Liver (tissue), 9 donors: ENCODE measurements around the gene RPL29. TPM values are rescaled to one million over a fixed set of nuclear protein-coding genes. Genes with fewer than 3 reads are reported as not detected.

Source experiments
- DNase-seq: peaks from one replicate; pipeline ENCODE4 v3.0.0-alpha.2; 2017; ENCODE audit warnings: low spot score
- H3K27ac ChIP-seq, 2 donors: one replicate each; pipeline ENCODE4 v1.7.0; 2013; ENCODE audit warnings: inconsistent platforms in 2 of 2, low read length in 2 of 2, control low read depth in 1 of 2, low read depth in 1 of 2, mild to moderate bottlenecking in 1 of 2
- H3K27me3 ChIP-seq, 4 donors: one replicate each; pipeline versions ENCODE4 v1.6.1 to v1.7.0; 2013; ENCODE audit warnings: low read length in 3 of 4, inconsistent platforms in 1 of 4, mild to moderate bottlenecking in 1 of 4, moderate library complexity in 1 of 4; ENCODE audit not compliant: control insufficient read depth in 4 of 4, insufficient read depth in 4 of 4
- H3K36me3 ChIP-seq, 4 donors: one replicate each; pipeline versions ENCODE4 v1.6.1 to v1.7.0; 2013; ENCODE audit warnings: low read length in 3 of 4, mild to moderate bottlenecking in 3 of 4, low read depth in 1 of 4, moderate library complexity in 1 of 4; ENCODE audit not compliant: control insufficient read depth in 4 of 4, insufficient read depth in 3 of 4
- H3K4me1 ChIP-seq, 4 donors: one replicate each; pipeline versions ENCODE4 v1.6.1 to v1.7.0; 2013; ENCODE audit warnings: low read length in 3 of 4, mild to moderate bottlenecking in 3 of 4, moderate library complexity in 1 of 4; ENCODE audit not compliant: control insufficient read depth in 4 of 4, insufficient read depth in 4 of 4
- H3K4me3 ChIP-seq, 3 donors: one replicate each; pipeline versions ENCODE4 v1.6.1 to v1.7.0; 2013; ENCODE audit warnings: low read length in 3 of 3, control low read depth in 1 of 3, low read depth in 1 of 3, mild to moderate bottlenecking in 1 of 3
- H3K9ac ChIP-seq, 2 donors: one replicate each; pipeline ENCODE4 v1.7.0; 2013; ENCODE audit warnings: low read length in 2 of 2, mild to moderate bottlenecking in 2 of 2, moderate library complexity in 2 of 2, control low read depth in 1 of 2, low read depth in 1 of 2
- H3K9me3 ChIP-seq, 4 donors: one replicate each; pipeline versions ENCODE4 v1.6.1 to v1.7.0; 2013; ENCODE audit warnings: low read length in 3 of 4; ENCODE audit not compliant: control insufficient read depth in 4 of 4
- EGR1 ChIP-seq, 2 donors: IDR thresholded peaks; 2 replicates each; pipeline ENCODE4 v1.6.1; 2016 to 2018; ENCODE audit warnings: antibody characterized with exemption in 2 of 2, low read depth in 2 of 2
- FOXA1 ChIP-seq: IDR thresholded peaks from 2 replicates; pipeline ENCODE4 v1.6.1; 2016; ENCODE audit warnings: antibody characterized with exemption
- FOXA2 ChIP-seq: IDR thresholded peaks from 2 replicates; pipeline ENCODE4 v1.6.1; 2016; ENCODE audit warnings: antibody characterized with exemption
- HNF4A ChIP-seq, 2 donors: conservative IDR thresholded peaks; 2 replicates each; pipeline ENCODE4 v1.6.1; 2016; ENCODE audit warnings: antibody characterized with exemption in 2 of 2, mild to moderate bottlenecking in 2 of 2
- HNF4G ChIP-seq: IDR thresholded peaks from 2 replicates; pipeline ENCODE4 v1.6.1; 2016; ENCODE audit warnings: antibody characterized with exemption
- JUND ChIP-seq, 2 donors: IDR thresholded peaks; 2 replicates each; pipeline ENCODE4 v1.6.1; 2016; ENCODE audit warnings: antibody characterized with exemption in 2 of 2
- NR2F2 ChIP-seq: IDR thresholded peaks from 2 replicates; pipeline ENCODE4 v1.6.1; 2016; ENCODE audit warnings: antibody characterized with exemption
- RAD21 ChIP-seq, 2 donors: IDR thresholded peaks; 2 replicates each; pipeline ENCODE4 v1.6.1; 2016; ENCODE audit warnings: antibody characterized with exemption in 2 of 2, mild to moderate bottlenecking in 2 of 2
- RXRA ChIP-seq, 2 donors: IDR thresholded peaks; 2 replicates each; pipeline ENCODE4 v1.6.1; 2017 to 2018; ENCODE audit warnings: antibody characterized with exemption in 2 of 2, mild to moderate bottlenecking in 1 of 2
- SP1 ChIP-seq: IDR thresholded peaks from 2 replicates; pipeline ENCODE4 v1.6.1; 2018; ENCODE audit warnings: antibody characterized with exemption, mild to moderate bottlenecking
- TAF1 ChIP-seq: conservative IDR thresholded peaks from 2 replicates; pipeline ENCODE4 v1.6.1; 2016; ENCODE audit warnings: antibody characterized with exemption, mild to moderate bottlenecking
- YY1 ChIP-seq: IDR thresholded peaks from 2 replicates; pipeline ENCODE4 v1.6.1; 2016; ENCODE audit warnings: antibody characterized with exemption, mild to moderate bottlenecking
- WGBS: extraction: QIAGEN DNeasy Blood & Tissue Kit; methylation state at CpG from one replicate; pipeline ENCODE4 v1.1.7; 2013; 5-methylcytosine and 5-hydroxymethylcytosine counted together
- polyA plus RNA-seq, 2 donors: library from polyadenylated mRNA; stranded (reverse) in 1 of 2; unstranded in 1 of 2; fragments of 200-250 nt in 1 of 2; fragments of >200 nt in 1 of 2; fragmentation: Nextera tagmentation in 1 of 2; extraction: Ambion mirVana in 1 of 2; gene quantifications; one replicate each; pipeline versions ENCODE4 v1.2.1 to v1.2.3, GENCODE V29; 2013 to 2015
- total RNA-seq, 2 donors: library from RNA; depleted of rRNA; stranded (reverse); fragments of >200 nt; gene quantifications; one replicate each; pipeline ENCODE4 v1.2.3, GENCODE V29; 2014
- TF ChIP-seq, protein P1 (sequence below): IDR thresholded peaks from 2 replicates; pipeline ENCODE4 v1.6.1; 2016; ENCODE audit warnings: antibody characterized with exemption
- TF ChIP-seq, protein P2 (sequence below): IDR thresholded peaks from 2 replicates; pipeline ENCODE4 v1.6.1; 2016; ENCODE audit warnings: antibody characterized with exemption
- TF ChIP-seq, protein P3 (sequence below): IDR thresholded peaks from 2 replicates; pipeline ENCODE4 v1.6.1; 2016; ENCODE audit warnings: antibody characterized with exemption
- TF ChIP-seq, protein P4 (sequence below): IDR thresholded peaks from 2 replicates; pipeline ENCODE4 v1.6.1; 2016; ENCODE audit warnings: antibody characterized with exemption, mild to moderate bottlenecking
- TF ChIP-seq, protein P5 (sequence below): fragments of 150-350 bp; IDR thresholded peaks from 2 replicates; pipeline ENCODE4 v1.5.1; 2017; ENCODE audit warnings: improper control_type of control experiment, low read depth, low read length; ENCODE audit not compliant: missing input control
- donor health status: healthy.
- donor health status: healthy.
- donor health status: healthy.
- donor health status: healthy.
- donor health status: healthy.

RPL29 gene
- total and polyA plus RNA-seq, 4 donors, result 292 to 789 (median 388) TPM

DNA sequence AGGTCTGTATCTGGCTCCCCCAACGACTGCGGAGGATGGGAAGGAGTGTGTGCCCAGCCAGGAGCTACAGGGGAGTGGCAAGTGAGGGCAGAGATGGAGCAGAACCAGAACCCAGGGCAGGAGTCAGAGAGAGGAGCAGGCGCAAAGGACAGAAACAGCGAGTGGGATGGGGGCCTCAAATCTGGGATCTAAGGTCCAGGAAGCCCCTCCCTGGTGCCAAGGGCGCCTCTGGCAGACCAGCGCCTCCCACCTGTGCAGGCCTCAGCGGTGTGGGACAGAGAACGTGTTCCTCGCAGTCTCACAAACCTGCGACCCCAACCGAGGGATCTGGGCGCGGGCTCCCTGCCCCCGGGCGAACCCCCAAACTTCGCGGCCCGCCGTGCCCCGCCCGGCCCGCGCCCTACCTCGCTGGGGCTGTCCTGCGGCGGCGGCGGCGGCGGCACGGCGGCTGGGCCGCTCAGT is 28.7 kb downstream of the RPL29 start:
- no peaks in the 10 kb centered on the region for H3K27me3 ChIP-seq
- no peaks in the 10 kb centered on the region for H3K9me3 ChIP-seq
- H3K4me1 ChIP-seq, result peaks cover 8 to 46% (median 40%) of the 10 kb centered on the region in 4 donors
- H3K27ac ChIP-seq, result peak overlapping the region; percentile 7 to 17
- no peak overlapping the region for H3K9ac ChIP-seq
- TF ChIP-seq SP1 (no peak), HNF4A (conservative IDR thresholded peaks at IDR 0.05) (no peak), NR2F2 (no peak), HNF4G (no peak), FOXA2 (no peak), FOXA1 (no peak), JUND (IDR thresholded peaks at IDR 0.05) (no peak), TAF1 (no peak), RXRA (IDR thresholded peaks at IDR 0.05) (no peak), RAD21 (IDR thresholded peaks at IDR 0.05) (no peak)
- TF ChIP-seq, protein P1, sequence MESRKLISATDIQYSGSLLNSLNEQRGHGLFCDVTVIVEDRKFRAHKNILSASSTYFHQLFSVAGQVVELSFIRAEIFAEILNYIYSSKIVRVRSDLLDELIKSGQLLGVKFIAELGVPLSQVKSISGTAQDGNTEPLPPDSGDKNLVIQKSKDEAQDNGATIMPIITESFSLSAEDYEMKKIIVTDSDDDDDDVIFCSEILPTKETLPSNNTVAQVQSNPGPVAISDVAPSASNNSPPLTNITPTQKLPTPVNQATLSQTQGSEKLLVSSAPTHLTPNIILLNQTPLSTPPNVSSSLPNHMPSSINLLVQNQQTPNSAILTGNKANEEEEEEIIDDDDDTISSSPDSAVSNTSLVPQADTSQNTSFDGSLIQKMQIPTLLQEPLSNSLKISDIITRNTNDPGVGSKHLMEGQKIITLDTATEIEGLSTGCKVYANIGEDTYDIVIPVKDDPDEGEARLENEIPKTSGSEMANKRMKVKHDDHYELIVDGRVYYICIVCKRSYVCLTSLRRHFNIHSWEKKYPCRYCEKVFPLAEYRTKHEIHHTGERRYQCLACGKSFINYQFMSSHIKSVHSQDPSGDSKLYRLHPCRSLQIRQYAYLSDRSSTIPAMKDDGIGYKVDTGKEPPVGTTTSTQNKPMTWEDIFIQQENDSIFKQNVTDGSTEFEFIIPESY, result no peak
- TF ChIP-seq, protein P2, sequence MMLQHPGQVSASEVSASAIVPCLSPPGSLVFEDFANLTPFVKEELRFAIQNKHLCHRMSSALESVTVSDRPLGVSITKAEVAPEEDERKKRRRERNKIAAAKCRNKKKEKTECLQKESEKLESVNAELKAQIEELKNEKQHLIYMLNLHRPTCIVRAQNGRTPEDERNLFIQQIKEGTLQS, result no peak
- TF ChIP-seq, protein P3, sequence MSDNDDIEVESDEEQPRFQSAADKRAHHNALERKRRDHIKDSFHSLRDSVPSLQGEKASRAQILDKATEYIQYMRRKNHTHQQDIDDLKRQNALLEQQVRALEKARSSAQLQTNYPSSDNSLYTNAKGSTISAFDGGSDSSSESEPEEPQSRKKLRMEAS, result no peak
- TF ChIP-seq, protein P4, sequence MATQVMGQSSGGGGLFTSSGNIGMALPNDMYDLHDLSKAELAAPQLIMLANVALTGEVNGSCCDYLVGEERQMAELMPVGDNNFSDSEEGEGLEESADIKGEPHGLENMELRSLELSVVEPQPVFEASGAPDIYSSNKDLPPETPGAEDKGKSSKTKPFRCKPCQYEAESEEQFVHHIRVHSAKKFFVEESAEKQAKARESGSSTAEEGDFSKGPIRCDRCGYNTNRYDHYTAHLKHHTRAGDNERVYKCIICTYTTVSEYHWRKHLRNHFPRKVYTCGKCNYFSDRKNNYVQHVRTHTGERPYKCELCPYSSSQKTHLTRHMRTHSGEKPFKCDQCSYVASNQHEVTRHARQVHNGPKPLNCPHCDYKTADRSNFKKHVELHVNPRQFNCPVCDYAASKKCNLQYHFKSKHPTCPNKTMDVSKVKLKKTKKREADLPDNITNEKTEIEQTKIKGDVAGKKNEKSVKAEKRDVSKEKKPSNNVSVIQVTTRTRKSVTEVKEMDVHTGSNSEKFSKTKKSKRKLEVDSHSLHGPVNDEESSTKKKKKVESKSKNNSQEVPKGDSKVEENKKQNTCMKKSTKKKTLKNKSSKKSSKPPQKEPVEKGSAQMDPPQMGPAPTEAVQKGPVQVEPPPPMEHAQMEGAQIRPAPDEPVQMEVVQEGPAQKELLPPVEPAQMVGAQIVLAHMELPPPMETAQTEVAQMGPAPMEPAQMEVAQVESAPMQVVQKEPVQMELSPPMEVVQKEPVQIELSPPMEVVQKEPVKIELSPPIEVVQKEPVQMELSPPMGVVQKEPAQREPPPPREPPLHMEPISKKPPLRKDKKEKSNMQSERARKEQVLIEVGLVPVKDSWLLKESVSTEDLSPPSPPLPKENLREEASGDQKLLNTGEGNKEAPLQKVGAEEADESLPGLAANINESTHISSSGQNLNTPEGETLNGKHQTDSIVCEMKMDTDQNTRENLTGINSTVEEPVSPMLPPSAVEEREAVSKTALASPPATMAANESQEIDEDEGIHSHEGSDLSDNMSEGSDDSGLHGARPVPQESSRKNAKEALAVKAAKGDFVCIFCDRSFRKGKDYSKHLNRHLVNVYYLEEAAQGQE, result no peak
- DNase-seq, result no peak
- 9% methylated on average over 33 of the region's 33 CpGs for WGBS
- peak overlapping the region in 2 of 3 donors; percentile 47 to 76 for H3K4me3 ChIP-seq
- no peaks in the 10 kb centered on the region for H3K36me3 ChIP-seq

DNA sequence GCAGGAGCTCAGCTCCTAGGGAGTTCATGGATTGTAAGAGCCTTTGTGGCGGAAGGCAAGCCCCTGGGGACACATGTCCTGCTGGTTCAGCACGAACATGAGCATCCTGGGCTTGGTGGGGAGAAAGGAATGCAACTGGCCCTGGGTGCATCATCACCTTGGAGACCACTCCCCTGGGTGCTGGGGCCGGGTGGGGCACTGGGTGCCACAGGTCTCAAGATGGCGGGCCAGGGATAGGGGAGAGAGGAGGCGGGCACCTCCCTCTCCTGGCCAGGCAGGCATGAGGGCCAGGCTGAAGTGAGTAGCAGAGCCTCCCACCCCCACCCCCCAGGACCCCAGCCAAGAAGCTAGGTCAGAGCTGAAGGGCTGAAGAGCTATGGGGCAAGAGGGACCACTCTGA is 29.2 kb downstream of the RPL29 start:
- no peak for DNase-seq
- WGBS, result 89% methylated on average over 5 of the region's 5 CpGs
- Histone ChIP-seq H3K27ac (no peak overlapping the region), H3K27me3 (no peaks in the 10 kb centered on the region), H3K4me3 (peak overlapping the region in 1 of 3 donors; percentile 76), H3K36me3 (no peaks in the 10 kb centered on the region), H3K9ac (no peak overlapping the region), H3K9me3 (no peaks in the 10 kb centered on the region), H3K4me1 (peaks cover 8 to 41% (median 37%) of the 10 kb centered on the region in 4 donors)
- TF ChIP-seq JUND (IDR thresholded peaks at IDR 0.05) (no peak), SP1 (no peak), NR2F2 (no peak), FOXA1 (no peak), YY1 (no peak), EGR1 (IDR thresholded peaks at IDR 0.05; ENCODE audit: low read depth in 2 of 2) (no peak), HNF4A (conservative IDR thresholded peaks at IDR 0.05) (no peak), RAD21 (IDR thresholded peaks at IDR 0.05) (no peak), FOXA2 (no peak)
- TF ChIP-seq, protein P1, result no peak
- TF ChIP-seq, protein P3, result no peak
- TF ChIP-seq, protein P4, result no peak
- TF ChIP-seq, protein P5, sequence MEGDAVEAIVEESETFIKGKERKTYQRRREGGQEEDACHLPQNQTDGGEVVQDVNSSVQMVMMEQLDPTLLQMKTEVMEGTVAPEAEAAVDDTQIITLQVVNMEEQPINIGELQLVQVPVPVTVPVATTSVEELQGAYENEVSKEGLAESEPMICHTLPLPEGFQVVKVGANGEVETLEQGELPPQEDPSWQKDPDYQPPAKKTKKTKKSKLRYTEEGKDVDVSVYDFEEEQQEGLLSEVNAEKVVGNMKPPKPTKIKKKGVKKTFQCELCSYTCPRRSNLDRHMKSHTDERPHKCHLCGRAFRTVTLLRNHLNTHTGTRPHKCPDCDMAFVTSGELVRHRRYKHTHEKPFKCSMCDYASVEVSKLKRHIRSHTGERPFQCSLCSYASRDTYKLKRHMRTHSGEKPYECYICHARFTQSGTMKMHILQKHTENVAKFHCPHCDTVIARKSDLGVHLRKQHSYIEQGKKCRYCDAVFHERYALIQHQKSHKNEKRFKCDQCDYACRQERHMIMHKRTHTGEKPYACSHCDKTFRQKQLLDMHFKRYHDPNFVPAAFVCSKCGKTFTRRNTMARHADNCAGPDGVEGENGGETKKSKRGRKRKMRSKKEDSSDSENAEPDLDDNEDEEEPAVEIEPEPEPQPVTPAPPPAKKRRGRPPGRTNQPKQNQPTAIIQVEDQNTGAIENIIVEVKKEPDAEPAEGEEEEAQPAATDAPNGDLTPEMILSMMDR, result no peak
- TF ChIP-seq, protein P2, result no peak
